ENCODE data around the gene TRIM72.
A peak's percentile ranks its signal among the peaks of the same experiment; 100 is the strongest.
"Not testable (repeated sequence)": the region's sequence is repeated elsewhere in the genome, so short reads cannot be mapped to it uniquely, and the experiment has no call there.

The TRIM72 gene

DNA sequence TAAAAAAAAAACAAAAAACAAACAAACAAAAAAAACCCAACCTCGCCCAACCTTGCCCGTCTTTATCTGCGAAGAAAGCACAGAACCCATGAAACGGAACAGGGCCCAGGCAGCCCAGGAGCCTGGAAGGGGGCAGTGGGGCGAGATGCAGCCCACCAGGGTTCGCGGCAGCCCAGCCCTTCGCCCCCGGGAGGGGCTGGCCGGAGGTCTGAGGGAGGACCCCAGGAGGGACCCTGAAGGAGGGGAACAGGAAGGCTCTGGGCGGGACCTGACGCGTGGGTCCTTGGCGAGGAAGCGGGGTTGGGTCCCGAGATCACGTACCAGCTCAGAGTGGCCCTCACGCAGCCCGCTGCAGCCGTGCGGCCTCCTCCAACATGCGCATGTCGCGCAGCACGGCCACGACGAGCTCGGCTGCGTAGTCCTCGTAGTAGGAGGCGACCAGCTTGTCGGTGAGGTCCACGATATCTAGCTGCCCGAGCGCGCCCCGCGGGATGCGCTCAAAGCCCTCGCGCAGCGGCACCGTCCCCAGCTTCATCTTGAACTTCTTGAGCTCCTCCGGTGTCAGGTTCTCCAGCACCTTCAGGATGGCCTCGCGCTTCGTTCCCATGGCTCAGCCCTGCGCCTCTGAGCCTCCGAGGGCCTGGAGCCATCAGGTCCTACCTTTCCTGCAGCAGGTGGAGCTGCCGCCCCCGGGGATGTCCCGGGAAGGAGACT lies 2.7 kb downstream of the TRIM72 start, which contains the start of gene PYDC1:
PYDC1 (minus strand) TSS at position 714 of the 714 bp plus-strand sequence; CDS start at position 607, 107 bp downstream.
- no peaks in the 10 kb centered on the region for H3K36me3 Mint-ChIP-seq (ENCODE audit: low read depth)
- peak; percentile 47 for DNase-seq
- peaks cover 69% of the 10 kb centered on the region for H3K27me3 Mint-ChIP-seq
- H3K4me3 Mint-ChIP-seq: peak within 1 kb of the TSS; percentile 63
- H3K4me1 Mint-ChIP-seq (ENCODE audit: low read depth): peaks cover 22% of the 10 kb centered on the region
- H3K27ac Mint-ChIP-seq: no peak within 1 kb of the TSS
- H3K9me3 Mint-ChIP-seq: no peaks in the 10 kb centered on the region

DNA sequence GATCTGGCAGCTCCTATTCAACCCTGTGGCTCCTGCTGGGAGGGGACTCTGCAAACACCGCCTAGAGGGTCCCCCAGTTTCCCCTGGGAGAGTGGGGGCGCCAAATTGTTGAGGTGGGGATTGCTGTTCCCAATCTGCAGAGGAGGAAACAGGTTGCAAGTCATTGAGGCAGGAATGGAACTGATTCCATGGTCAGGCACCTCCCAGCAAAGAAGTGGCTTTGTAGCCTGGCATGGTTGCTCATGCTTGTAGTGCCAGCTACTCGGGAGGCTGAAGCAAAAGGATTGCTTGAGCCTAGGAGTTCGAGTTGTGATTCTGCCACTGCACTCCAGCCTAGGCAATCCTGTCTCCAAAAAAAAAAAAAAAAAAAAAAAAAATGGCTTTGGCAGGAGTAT lies 3.2 kb downstream of the TRIM72 start:
- H3K9me3 Mint-ChIP-seq: no peaks in the 10 kb centered on the region
- peaks cover 72% of the 10 kb centered on the region for H3K27me3 Mint-ChIP-seq
- H3K4me1 Mint-ChIP-seq (ENCODE audit: low read depth): peaks cover 17% of the 10 kb centered on the region
- no peaks in the 10 kb centered on the region for H3K36me3 Mint-ChIP-seq (ENCODE audit: low read depth)
- H3K4me3 Mint-ChIP-seq: peak overlapping the region; percentile 63
- no peak overlapping the region for H3K27ac Mint-ChIP-seq
- no peak for DNase-seq

DNA sequence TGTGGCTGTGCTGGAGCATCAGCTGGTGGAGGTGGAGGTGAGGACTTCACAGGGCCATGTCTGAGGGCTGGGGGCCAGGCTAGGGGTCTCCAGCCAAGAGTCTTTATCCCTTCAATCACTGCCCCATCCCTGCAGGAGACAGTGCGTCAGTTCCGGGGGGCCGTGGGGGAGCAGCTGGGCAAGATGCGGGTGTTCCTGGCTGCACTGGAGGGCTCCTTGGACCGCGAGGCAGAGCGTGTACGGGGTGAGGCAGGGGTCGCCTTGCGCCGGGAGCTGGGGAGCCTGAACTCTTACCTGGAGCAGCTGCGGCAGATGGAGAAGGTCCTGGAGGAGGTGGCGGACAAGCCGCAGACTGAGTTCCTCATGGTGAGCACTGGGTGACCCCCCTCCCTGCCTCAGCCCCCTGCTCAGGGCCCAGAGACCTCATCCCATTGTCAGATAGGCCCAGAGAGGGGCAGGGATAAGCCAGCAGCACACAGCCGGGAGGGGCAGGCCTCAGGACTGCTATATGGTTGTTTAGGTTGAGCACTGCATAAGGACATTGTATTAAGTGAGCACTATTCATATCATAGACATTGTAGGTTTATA lies 5.3 kb downstream of the TRIM72 start:
- no peak overlapping the region for H3K4me3 Mint-ChIP-seq
- no peak for DNase-seq
- no peak overlapping the region for H3K27ac Mint-ChIP-seq
- H3K36me3 Mint-ChIP-seq (ENCODE audit: low read depth): no peaks in the 10 kb centered on the region
- H3K4me1 Mint-ChIP-seq (ENCODE audit: low read depth): peaks cover 17% of the 10 kb centered on the region
- no peaks in the 10 kb centered on the region for H3K9me3 Mint-ChIP-seq
- peaks cover 59% of the 10 kb centered on the region for H3K27me3 Mint-ChIP-seq

DNA sequence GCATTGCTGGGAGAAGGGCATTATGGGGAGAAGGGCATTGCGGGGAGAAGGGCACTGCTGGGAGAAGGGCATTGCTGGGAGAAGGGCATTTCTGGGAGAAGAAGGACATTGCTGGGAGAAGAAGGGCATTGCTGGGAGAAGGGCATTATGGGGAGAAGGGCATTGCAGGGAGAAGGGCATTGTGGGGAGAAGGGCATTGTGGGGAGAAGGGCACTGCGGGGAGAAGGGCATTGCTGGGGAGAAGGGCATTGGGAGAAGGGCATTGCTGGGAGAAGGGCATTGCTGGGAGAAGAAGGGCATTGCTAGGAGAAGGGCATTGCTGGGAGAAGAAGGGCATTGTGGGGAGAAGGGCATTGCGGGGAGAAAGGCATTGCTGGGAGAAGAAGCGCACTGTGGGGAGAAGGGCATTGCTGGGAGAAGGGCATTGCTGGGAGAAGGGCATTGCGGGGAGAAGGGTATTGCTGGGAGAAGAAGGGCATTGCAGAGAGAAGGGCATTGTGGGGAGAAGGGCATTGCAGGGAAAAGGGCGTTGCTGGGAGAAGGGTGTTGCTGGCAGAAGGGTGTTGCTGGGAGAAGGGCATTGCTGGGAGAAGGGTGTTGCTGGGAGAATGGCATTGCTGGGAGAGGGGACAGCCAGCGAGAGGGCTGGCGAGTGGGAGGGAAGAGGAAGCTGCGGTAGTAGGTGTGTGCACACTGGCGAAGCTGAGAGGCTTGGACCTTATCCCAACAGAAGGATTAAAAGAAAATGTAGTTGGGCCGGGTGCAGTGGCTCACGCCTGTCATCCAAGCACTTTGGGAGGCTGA lies 7.6 kb downstream of the TRIM72 start:
- Mint-ChIP-seq H3K9me3 (no peaks in the 10 kb centered on the region), H3K27me3 (peaks cover 40% of the 10 kb centered on the region), H3K4me3 (no peak overlapping the region), H3K27ac (no peak overlapping the region), H3K36me3 (ENCODE audit: low read depth) (no peaks in the 10 kb centered on the region), H3K4me1 (ENCODE audit: low read depth) (peaks cover 4% of the 10 kb centered on the region)
- DNase-seq: no peak

DNA sequence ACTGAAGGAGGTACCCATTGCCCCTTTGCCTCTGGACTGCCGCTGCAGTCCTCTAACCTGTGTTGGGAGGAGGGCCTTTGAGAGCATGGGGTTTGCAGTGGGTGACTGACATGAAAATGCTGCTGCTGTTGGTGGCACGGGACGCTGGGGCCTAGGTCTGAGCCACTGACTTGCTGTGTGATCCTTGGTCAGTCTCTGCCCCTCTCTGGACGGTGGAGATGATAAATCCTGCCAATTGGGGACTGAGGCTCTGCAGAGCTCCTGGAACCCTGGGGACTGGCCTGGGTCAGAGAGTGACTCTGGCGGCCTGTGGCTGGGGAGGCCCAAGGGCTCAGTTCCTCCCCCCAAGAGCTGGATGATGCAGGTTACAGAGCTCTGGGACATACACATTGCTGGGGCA lies 9.1 kb downstream of the TRIM72 start:
- no peak for DNase-seq
- Mint-ChIP-seq H3K4me1 (ENCODE audit: low read depth) (no peaks in the 10 kb centered on the region), H3K9me3 (no peaks in the 10 kb centered on the region), H3K27me3 (peaks cover 25% of the 10 kb centered on the region), H3K36me3 (ENCODE audit: low read depth) (no peaks in the 10 kb centered on the region), H3K27ac (no peak overlapping the region), H3K4me3 (no peak overlapping the region)

DNA sequence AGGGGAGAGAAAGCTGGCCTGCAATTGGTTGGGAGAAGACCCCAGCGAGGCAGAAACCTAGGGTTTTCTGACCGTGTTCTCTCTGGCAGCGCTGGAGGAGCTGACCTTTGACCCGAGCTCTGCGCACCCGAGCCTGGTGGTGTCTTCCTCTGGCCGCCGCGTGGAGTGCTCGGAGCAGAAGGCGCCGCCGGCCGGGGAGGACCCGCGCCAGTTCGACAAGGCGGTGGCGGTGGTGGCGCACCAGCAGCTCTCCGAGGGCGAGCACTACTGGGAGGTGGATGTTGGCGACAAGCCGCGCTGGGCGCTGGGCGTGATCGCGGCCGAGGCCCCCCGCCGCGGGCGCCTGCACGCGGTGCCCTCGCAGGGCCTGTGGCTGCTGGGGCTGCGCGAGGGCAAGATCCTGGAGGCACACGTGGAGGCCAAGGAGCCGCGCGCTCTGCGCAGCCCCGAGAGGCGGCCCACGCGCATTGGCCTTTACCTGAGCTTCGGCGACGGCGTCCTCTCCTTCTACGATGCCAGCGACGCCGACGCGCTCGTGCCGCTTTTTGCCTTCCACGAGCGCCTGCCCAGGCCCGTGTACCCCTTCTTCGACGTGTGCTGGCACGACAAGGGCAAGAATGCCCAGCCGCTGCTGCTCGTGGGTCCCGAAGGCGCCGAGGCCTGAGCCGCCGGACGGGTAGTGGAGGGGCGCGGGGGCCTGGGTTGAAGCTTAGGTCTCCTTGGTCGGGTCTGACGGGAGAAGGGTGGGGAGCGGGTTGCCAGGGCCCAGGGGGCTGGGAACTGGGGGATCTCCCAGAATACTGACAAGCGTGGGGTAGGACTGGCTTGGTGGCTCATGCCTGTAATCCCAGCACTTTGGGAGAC lies 10.4 kb downstream of the TRIM72 start:
- Mint-ChIP-seq H3K27ac (no peak overlapping the region), H3K27me3 (peaks cover 14% of the 10 kb centered on the region), H3K4me3 (no peak overlapping the region), H3K36me3 (ENCODE audit: low read depth) (no peaks in the 10 kb centered on the region), H3K9me3 (no peaks in the 10 kb centered on the region), H3K4me1 (ENCODE audit: low read depth) (no peaks in the 10 kb centered on the region)
- DNase-seq: no peak

DNA sequence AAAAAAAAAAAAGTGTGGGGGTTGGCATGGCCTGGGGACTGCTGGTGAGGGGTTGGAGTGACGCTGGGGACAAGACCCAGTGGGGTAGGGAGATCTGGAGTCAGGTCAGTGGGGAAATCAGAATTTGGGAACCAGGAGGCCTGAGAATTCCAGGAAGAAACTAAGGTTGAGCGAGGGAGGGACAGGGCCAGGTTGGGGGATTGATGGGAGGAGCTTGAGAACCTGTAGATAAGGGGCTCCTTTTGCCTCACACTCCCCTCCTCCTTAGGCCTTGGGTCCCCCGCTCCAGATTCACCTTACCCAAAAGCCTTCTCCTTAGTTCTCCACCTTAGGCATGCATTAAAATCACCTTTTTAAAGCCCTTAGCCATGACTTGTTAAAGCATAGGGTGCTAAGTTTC lies 11.3 kb downstream of the TRIM72 start:
- H3K27ac Mint-ChIP-seq: no peak overlapping the region
- no peak for DNase-seq
- no peaks in the 10 kb centered on the region for H3K9me3 Mint-ChIP-seq

DNA sequence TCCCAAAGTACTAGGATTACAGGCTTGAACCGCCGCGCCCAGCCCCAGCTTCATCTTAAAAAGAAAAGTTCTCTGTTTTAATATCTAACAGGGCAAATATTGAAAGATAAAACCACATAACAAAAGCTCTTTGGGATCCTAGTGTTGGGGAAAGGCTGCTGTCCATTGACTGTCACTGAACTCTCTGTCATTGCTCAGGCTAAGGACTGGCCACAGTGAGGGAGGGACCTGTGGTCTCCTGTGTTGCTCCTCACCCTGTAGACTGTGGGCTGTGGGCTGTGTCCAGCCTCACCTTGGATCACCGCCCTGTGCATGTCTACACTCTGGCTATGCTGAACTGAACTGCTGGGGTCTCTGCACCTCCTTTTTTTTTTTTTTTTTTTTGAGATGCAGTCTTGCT lies 14.3 kb downstream of the TRIM72 start:
- H3K27ac Mint-ChIP-seq: no peak overlapping the region

More for the DNA sequence above, 11.3 kb downstream of the TRIM72 start:
- Mint-ChIP-seq H3K4me3 (no peak overlapping the region), H3K36me3 (ENCODE audit: low read depth) (no peaks in the 10 kb centered on the region), H3K4me1 (ENCODE audit: low read depth) (no peaks in the 10 kb centered on the region), H3K27me3 (peaks cover 12% of the 10 kb centered on the region)

DNA sequence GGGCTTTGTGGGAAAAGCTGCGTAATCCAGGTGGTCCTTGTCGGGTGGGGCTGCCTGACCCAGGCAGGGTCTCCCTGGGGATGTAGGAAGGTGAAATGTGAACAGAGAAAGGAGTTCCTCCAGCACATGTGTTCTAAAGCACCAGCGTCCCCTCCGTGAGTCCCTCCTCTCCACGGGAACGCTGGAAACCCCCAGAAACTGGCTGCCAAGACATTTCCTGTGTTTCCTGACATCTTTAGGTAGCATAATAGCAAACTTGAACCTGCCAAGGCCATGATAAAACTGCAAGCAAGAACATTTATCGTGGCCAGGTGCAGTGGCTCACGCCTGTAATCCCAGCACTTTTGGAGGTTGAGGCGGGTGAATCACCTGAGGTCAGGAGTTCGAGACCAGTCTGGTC lies 15.6 kb downstream of the TRIM72 start:
- H3K36me3 Mint-ChIP-seq (ENCODE audit: low read depth): no peaks in the 10 kb centered on the region
- no peak for DNase-seq
- no peaks in the 10 kb centered on the region for H3K9me3 Mint-ChIP-seq
- no peak overlapping the region for H3K27ac Mint-ChIP-seq
- no peaks in the 10 kb centered on the region for H3K27me3 Mint-ChIP-seq
- H3K4me3 Mint-ChIP-seq: no peak overlapping the region
- no peaks in the 10 kb centered on the region for H3K4me1 Mint-ChIP-seq (ENCODE audit: low read depth)

More for the DNA sequence above, 14.3 kb downstream of the TRIM72 start:
- no peak for DNase-seq
- Mint-ChIP-seq H3K27me3 (no peaks in the 10 kb centered on the region), H3K4me1 (ENCODE audit: low read depth) (no peaks in the 10 kb centered on the region), H3K4me3 (no peak overlapping the region), H3K9me3 (no peaks in the 10 kb centered on the region), H3K36me3 (ENCODE audit: low read depth) (no peaks in the 10 kb centered on the region)

DNA sequence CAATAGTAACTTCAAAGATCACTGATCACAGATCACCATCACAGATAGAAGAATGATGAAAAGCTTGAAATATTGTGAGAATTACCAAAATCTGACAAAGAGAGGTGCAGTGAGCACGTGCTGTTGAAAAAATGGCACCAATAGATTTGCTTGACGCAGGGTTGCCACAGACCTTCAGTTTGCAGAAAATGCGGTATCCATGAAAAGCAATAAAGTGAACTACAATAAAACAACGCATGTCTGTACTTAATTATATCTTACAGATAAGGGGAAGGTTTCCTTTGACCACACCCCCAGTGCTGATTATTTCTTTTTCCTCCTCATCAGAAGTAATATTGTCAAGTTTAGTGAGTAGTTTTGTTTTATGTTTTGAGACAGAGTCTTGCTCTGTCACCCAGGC lies 24.1 kb downstream of the TRIM72 start:
- no peaks in the 10 kb centered on the region for H3K36me3 Mint-ChIP-seq (ENCODE audit: low read depth)
- no peaks in the 10 kb centered on the region for H3K27me3 Mint-ChIP-seq
- no peak overlapping the region for H3K4me3 Mint-ChIP-seq
- no peaks in the 10 kb centered on the region for H3K4me1 Mint-ChIP-seq (ENCODE audit: low read depth)
- H3K9me3 Mint-ChIP-seq: no peaks in the 10 kb centered on the region
- H3K27ac Mint-ChIP-seq: no peak overlapping the region
- no peak for DNase-seq

DNA sequence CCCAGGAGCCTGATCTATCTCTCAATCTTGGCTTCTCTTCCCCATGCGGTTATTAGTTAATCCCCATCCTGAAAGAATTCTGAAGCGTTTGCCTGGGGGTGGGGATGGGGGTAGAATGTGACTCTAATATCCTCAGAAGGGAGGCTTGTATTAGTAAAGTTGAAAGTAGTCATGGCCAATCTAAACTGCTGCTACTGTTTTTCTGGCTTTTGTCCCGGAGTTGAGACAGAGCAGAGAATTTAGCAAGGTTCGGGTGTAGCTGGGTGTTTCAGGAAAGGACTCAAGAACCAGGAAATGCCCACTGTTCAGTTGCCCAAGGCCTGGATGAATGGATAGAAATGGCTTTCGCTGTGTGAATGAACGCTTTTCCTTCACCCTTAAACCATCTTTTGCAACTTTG lies 28.3 kb downstream of the TRIM72 start:
- H3K36me3 Mint-ChIP-seq (ENCODE audit: low read depth): no peaks in the 10 kb centered on the region
- H3K27ac Mint-ChIP-seq: no peak overlapping the region
- H3K4me3 Mint-ChIP-seq: no peak overlapping the region
- H3K4me1 Mint-ChIP-seq (ENCODE audit: low read depth): no peaks in the 10 kb centered on the region
- H3K9me3 Mint-ChIP-seq: no peaks in the 10 kb centered on the region
- DNase-seq: no peak
- no peaks in the 10 kb centered on the region for H3K27me3 Mint-ChIP-seq

DNA sequence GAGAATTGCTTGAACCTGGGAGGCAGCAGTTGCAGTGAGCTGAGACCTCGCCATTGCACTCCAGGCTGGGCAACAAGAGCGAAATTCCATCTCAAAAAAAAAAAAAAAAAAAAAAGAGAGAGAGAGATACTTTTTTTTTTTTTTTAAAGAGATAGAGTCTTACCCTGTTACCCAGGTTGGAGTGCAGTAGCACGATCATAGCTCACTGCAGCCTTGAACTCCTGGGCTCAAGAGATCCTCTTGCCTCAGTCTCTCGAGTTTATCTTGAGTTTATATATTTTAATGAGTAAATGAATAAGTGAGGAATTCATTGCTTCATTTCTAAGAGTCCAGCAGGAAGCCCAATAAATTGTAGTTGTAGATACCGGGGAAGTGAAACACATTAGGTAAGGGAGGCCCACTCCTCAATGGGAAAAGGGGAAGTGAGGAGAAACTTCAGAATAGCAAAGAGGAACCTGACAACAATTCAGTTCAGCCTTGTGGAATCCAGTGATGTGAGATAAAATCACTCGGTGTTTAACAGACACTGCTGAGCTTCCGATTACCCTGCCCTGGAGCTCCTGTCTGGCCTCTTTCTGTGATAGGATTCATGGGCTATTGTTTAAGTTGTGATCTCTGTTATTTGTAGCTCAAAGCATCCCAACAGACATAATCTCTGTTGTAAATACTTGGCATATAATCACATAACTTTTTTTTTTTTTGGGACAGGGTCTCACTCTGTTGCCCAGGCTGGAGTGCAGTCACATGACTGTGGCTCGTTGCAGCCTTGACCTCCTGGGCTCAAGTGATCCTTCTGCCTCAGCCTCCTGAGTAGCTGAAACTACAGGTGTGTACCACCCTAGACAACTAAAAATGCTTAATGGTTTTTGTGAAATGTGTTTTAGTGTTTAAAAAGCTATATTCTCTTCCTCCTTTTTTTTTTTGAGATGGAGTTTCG lies 30.1 kb downstream of the TRIM72 start:
- Mint-ChIP-seq H3K4me3 (no peak overlapping the region), H3K27me3 (no peaks in the 10 kb centered on the region), H3K4me1 (ENCODE audit: low read depth) (no peaks in the 10 kb centered on the region), H3K9me3 (no peaks in the 10 kb centered on the region), H3K36me3 (ENCODE audit: low read depth) (no peaks in the 10 kb centered on the region), H3K27ac (no peak overlapping the region)
- DNase-seq: no peak

DNA sequence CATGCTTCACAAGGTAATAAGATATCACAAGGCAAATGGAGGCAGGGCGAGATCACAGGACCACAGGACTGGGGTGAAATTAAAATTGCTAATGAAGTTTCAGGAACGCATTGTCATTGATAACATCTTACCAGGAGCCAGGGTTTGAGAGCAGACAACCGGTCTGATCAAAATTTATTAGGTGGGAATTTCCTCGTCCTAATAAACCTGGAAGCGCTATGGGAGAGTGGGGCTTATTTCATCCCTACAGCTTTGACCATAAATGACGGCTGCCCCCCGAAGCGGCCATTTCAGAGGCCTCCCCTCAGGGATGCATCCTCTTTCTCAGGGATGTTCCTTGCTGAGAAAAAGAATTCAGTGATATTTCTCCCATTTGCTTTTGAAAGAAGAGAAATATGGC lies 31.7 kb downstream of the TRIM72 start:
- H3K27ac Mint-ChIP-seq: not testable (repeated sequence)

More for the DNA sequence above, 31.7 kb downstream of the TRIM72 start:
- H3K27me3 Mint-ChIP-seq; DNase-seq; H3K9me3 Mint-ChIP-seq; H3K4me3 Mint-ChIP-seq; H3K36me3 Mint-ChIP-seq (ENCODE audit: low read depth); H3K4me1 Mint-ChIP-seq (ENCODE audit: low read depth): not testable (repeated sequence)
